GM18517 (cell line): ENCODE measurements around the gene CABP4.

Source experiments
- ATAC-seq: cut with Tn5 transposase; IDR thresholded peaks from one replicate; pipeline ENCODE4 v1.9.1; 2021; ENCODE audit warnings: mild to moderate bottlenecking, moderate library complexity; ENCODE audit not compliant: unreplicated experiment

The CABP4 gene

GRCh38 chr11:67494371-67495233, 39.4 kb downstream of the CABP4 start:
- no peak for ATAC-seq

GRCh38 chr11:67495234-67496005, 40.3 kb downstream of the CABP4 start:
- no peak for ATAC-seq

GRCh38 chr11:67496113-67496512, 41.0 kb downstream of the CABP4 start:
- ATAC-seq, result no peak

- ATAC-seq, result no peak
Measured at GRCh38 chr11:67497656-67498291, 42.6 kb downstream of the CABP4 start.

- ATAC-seq, result no peak
Measured at GRCh38 chr11:67498544-67498972, 43.4 kb downstream of the CABP4 start.

GRCh38 chr11:67499808-67500483, 44.8 kb downstream of the CABP4 start:
- no peak for ATAC-seq

GRCh38 chr11:67500484-67500821, 45.3 kb downstream of the CABP4 start:
- no peak for ATAC-seq

GRCh38 chr11:67500831-67501715, 45.9 kb downstream of the CABP4 start:
- no peak for ATAC-seq

GRCh38 chr11:67501854-67502253, 46.7 kb downstream of the CABP4 start:
- no peak for ATAC-seq

GRCh38 chr11:67502328-67502979, 47.3 kb downstream of the CABP4 start:
- ATAC-seq, result no peak

GRCh38 chr11:67503119-67504004, 48.2 kb downstream of the CABP4 start:
- no peak for ATAC-seq

GRCh38 chr11:67504005-67504949, 49.1 kb downstream of the CABP4 start:
- no peak for ATAC-seq

- ATAC-seq, result no peak
Measured at GRCh38 chr11:67504950-67505581, 49.9 kb downstream of the CABP4 start, which contains the start of gene PITPNM1. TSS of gene PITPNM1 (minus strand) at chr11:67505363. CDS start at chr11:67504180, 1,183 bp downstream.

- ATAC-seq, result no peak
Measured at GRCh38 chr11:67505605-67506396, 50.6 kb downstream of the CABP4 start.

- ATAC-seq, result no peak
Measured at GRCh38 chr11:67506426-67507051, 51.4 kb downstream of the CABP4 start.
